Activated CD4-positive, alpha-beta T cell treated with anti-CD3 and anti-CD28 coated beads, Interleukin-2, Interleukin-6, amounts not matched to agents 100 ng/mL and 50 ng/mL, durations not matched to agents 16 hours and 8 hours (primary cell): Measurements from ENCODE around the gene SORCS3.

ENCODE experiments used
- DNase-seq: peaks from one replicate; pipeline ENCODE4 v3.0.0-alpha.2; 2020

The SORCS3 gene

DNA sequence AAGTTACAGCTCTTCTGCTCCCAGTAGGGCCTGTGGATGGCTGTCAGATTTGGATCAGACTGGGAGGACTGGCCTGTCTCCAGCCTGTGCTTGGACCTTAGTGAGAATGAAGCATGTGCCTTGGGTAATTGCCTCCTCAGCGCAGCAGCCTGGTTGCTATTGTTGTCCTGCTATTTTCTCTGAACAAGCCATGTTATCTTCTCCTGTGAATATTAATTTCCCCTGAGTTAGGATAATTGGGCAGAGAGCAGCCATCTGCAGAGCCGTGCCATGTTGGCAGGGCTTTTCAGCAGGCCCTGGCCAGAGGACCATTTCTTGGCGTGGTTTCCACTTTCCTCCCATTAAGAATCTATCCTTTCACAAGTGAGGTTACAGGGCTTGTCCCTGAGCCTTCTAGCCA is 497.3 kb downstream of the SORCS3 start:
- DNase-seq: no peak

DNA sequence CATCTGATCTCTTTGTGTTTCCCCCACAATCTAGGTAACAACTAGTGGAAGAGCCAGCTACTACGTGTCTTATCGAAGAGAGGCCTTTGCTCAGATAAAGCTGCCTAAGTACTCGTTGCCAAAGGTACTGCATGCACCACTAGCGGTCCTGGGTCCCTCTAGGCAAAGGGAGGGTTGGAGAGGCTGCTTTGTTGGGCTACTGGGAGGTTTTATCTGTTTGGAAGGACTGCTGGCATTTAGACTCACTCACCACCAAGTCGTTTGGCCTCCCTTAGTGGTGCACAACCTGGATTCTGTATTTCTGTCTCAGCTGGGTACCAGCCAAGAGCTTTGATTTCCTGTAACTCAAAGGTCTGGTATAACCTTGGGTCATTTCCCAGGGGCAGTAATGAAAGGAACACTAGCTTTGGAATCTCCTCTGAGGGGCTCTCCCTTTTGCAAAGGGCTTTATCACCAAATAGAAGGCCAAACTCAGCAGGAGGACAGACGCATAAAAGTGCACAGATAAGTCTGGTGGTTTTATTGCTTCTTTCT is 498.3 kb downstream of the SORCS3 start:
- no peak for DNase-seq

DNA sequence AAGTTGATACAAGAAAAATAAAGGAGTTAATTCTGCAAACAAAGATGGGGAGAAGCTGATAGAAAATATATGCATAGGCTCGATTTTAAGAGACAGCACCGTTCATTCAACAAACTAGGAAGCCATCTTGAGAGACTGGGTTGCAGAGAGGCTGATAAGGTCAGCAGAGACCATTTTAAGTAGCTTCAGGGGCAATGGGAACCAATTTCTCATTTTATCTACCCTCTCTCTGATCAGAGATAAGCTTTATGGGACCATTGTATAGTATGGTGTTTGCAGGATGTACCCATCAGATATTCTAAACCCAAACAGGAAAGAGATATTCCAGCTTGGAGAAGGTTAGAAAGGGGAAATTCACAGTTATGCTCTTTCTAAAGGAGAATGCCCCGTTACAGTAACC is 499.5 kb downstream of the SORCS3 start:
- DNase-seq: no peak

DNA sequence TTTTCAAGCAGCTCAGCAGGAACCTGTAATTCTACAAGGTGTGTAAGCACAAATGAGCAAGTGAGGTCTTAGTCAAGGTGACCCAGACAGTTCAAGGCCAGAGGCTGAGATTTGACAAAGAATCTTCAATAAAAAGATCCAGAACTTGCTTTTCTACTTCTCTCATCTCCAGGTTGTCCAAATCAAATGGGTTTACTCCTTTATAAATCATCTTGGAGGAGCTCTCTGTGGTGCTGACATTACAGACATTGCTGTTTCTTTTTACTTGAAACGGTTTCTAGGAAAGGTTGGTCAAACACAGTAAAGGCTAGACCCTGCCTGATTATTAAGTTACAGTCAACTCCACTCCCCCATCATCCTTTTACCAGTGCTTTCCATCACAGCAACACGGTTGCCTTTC is 504.6 kb downstream of the SORCS3 start:
- no peak for DNase-seq

DNA sequence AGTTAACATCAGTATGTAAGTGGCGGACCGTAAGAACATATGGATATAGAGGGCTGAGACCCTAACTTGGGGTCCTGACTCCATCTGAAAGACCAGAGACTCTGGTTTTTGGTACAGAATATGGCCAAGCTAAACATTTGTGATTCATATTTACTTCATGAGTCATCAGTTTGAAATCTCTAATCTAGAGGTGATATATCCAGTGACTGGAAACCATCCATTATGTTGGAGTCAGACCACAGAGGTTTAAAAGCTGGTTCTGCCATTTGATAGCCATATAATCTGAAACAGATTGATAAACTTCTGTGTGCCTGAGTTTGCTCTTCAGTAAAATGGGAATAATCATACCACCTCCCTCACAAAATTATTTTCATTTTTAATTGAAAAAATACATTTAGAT is 505.3 kb downstream of the SORCS3 start:
- no peak for DNase-seq

DNA sequence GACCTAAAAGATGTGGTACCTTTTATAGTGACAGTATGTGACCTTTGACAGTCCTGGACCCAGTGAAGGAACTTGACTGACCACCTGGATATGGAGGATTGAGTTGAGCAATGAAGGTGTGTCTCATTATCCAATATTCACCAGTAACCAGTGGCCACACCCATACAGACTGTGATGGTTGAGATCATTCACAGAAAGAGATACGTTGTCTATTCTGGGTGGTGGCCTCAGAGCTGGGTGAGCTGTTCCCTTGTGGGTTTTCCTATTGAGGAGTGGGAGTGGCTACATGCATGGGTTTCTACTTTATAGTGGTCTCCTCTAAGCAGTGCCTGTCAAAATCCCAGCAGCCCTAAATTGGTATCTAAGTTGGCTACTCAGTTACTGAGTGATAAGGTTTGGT is 507.4 kb downstream of the SORCS3 start:
- no peak for DNase-seq

DNA sequence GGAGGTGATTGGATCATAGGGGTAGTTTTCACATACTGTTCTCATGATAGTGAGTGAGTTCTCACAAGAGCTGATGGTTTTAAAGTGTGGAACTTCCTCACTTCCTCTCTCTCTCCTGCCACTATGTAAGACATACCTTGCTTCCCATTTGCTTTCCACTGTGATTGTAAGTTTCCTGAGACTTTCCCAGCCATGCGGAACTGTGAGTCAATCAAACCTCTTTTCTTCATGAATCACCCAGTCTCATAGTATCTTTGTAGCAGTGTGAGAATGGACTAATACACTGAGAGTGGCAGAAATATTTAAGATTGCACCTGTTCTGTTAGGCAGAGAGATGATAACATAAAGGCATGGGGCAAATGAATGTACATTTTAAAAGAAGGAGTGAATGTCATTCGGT is 507.8 kb downstream of the SORCS3 start:
- no peak for DNase-seq

DNA sequence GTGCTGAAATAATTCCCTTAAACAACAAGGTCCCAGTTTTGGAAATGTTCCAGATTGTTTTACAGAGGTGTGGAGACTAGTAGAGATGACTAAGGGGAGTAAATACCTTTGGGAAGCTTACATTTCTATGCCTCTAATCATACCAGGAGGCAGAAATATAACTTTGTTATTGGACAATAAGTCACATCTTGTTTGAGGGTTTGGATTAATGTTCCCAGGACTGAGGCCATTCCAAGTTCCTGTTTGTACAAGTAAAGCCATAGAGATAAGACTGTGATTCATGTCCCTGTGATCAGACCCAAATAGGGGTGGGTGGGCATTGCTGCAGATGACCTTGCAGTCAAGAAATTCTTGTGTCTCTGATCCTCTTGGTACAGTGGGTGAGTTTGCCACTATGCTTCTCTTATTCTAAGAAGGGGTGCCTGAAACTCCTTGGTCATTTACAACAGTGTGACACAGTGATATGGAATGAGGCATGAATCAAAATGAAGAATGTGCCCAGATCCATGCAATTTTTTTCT is 508.3 kb downstream of the SORCS3 start:
- DNase-seq: no peak

DNA sequence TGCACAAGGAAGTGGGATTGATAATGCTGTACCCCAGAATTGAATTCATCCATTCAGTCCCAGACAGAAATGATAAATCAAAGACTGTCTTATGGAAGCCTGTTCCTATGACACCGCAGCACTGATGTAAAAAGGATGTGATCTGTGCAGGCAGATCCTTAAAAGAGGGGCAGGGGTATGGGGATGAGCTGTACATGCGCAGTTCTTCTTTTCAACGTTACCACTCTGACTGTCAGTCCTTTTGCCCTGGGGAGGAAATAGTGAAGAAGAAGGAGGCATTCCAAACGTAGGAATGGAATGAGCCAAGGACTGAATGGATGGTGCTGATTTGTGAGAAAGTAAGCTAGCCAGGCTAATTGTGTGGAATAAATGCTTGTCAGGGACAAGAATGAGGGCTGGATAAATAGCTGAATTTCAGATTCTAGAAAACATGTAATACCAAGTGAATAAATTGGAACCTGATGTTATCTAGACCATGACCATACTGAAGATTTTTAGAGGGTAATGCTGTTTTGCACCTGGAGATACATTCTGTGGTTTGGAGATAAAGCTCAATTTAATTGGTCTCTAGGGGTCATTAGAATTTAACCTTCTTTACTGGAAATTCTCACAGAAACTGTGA is 509.3 kb downstream of the SORCS3 start:
- no peak for DNase-seq

DNA sequence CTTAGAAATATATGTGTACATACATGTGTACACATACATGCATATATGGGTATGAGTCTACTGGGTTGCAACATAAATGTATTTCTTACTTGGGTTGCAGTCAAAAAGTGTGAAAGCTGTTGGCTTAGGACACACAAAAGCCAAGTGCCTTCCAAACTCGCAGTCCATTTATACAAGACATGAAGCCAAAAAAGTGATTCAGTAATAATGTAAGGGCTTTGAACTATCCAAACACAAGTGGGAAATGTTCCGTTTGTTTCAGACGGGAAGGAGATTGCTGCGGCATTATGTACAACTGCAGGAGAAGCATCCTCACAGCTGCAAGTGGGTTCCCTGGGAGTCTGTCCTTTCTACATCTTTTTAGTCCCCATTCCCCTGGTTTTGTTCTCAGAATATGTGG is 513.6 kb downstream of the SORCS3 start:
- DNase-seq: no peak

DNA sequence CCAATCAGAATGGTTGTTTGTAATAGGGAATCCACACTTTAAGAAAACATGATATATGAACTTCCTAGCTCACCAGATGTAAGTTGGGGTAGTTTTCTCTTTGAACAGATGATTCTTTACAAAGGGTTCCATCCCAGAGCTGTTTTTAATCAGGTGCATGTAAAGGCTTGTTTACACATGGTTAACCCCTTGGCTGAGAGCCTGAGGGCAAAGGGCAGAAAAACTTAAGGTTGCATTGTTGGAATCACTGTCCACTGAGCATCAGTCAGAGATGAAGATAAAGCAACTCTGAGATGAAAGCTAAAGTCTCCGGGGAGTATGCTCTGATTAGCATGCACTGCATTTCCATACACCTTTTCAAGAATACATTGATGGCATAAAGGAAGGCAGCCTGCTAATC is 518.2 kb downstream of the SORCS3 start:
- no peak for DNase-seq

DNA sequence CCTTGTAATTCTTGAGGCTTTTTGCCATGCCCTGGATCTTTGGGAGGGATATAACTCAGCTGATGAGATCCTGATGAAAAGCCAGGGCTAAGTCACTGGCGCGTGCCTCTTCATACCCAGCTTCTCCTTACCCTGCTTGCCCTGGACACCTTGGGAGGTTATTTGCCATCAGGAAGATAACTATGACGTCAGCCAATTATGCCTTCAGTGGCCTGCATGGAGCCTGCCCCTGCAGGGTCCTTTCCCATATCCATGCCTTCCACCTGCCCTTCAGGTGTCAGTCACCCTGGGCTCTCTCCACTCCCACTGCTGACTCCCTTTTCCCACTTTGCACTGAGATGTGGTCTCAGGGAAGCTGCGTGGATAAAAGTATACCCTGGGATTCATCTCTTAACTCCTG is 520.1 kb downstream of the SORCS3 start:
- DNase-seq: no peak

DNA sequence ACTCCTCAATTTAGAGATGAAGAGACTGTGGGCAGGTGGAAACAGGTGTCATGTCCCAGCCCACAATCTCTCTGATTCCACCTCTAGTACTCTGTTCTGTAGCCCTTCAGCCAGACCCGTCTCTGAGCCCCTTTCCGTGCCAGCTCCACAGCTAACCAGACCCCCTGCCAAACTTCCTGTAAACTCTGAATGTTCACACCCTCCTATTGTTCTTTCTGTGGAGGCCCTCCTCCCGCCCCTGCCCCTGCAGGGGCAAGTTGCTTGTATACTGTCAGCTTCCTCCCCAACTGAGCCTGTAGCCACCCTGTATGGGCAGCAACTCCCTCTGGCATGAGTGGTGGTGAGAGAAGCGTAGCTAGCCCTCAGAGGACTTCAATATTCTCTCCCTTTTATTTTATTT is 520.7 kb downstream of the SORCS3 start:
- DNase-seq: no peak

DNA sequence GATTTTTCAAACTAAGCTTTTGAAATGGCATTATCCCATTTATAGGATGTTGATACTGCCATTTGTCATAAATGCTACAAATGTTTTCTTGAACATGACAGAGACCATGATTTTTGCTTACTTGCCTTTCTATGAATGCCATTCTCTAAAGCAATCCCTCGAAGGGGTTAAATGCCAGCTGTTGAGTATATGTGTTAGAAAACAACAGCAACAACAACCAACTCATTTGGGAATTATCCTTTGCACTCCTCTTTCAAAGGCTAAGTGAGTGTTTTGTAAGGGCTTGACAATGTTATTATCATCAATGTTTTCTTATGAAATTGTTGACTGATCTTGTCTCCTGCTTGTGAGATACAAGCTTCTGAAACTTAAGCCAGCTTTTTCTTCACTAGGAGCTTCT is 529.4 kb downstream of the SORCS3 start:
- DNase-seq: no peak

DNA sequence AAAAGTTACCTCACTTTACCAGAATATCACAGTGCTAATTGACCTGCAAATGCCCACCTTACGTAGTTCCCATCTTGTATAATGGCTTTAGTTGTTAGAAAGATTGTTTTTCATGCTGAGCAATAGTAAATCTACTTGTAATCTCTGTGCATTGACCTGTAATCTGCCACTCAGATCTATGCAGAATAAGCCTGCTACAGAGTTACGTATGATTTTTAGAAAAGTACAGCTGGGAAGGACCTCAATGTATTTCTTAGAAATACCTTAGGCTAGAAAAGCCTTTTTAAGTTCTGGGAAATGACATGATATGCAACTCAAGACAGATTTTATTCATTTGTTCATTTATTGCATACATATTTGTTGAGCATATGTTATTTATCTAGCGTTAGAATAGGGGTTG is 530.9 kb downstream of the SORCS3 start:
- no peak for DNase-seq

DNA sequence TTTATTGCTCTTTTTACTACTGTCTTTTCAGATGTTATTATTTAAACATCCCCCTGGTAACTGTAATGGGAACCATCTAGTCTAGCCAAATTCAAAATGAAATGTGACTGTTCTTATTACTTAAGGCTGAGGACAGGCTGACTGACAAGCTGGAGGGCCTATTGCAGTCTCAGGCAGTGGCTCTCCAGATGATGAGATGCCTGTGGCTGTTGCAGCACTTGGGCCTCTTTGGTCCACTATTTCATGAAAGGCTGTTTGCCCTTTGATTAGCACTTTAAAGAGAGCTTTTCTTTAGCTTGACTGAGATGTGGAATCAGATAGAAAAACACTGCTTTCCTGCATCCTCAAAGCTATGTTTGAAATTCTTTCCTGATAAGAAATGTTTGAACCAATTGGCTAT is 540.5 kb downstream of the SORCS3 start:
- no peak for DNase-seq

DNA sequence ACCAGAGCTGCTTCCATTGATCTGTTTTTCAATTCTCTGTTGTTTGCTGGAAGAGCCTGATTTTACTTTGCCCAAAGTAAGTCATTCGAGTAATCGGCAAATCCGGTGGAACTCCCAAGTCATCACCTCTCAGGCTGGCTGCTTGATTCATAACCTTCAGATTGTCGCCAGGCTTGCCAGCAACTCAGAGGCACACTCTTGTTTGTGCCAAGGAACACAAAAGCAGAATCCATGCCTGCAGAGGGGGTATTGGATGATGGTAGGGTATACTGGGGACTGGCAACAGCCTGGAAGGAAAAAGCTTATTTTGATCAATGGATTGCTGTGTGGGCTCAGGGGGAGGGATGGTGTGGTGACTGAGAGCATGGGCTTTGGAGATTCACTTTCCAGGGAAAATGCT is 542.4 kb downstream of the SORCS3 start:
- DNase-seq: no peak

DNA sequence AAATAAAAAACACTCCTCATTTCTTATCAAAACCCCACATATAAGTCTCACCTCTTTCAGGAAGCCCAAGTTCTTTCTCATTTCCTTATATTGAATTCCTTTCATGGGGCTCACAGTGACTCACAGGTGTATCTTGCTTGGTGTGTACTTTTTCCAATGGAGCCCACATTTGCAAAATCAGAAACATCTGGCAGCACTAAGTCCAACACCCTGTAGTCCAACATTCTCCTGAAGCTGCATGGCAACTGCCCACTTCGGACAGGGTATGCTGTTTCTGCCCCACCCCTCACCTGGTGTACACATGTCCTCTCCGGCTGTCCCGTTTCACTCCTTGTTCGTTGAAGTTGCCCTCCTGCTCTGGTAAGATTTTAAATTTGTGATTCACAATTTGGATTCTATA is 544.1 kb downstream of the SORCS3 start:
- no peak for DNase-seq

DNA sequence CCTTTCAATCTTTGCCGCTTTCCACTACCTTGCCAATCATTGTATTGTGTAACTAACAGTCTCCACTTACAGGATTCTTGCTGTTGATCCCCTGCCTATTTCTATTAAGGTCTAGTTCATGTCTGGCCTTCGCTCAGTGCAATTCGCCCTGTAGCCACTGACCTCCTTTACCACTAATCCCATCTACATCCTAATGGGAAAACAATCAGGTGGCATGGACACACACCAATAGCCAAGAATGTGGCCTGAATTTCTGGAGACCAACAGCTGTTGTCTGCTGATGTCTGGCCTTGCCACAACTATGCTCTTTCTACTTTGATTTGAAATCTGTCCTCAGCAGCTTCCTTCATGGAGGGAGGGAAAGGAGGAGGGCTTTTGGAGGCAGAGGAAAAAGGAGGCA is 546.2 kb downstream of the SORCS3 start:
- DNase-seq: no peak

DNA sequence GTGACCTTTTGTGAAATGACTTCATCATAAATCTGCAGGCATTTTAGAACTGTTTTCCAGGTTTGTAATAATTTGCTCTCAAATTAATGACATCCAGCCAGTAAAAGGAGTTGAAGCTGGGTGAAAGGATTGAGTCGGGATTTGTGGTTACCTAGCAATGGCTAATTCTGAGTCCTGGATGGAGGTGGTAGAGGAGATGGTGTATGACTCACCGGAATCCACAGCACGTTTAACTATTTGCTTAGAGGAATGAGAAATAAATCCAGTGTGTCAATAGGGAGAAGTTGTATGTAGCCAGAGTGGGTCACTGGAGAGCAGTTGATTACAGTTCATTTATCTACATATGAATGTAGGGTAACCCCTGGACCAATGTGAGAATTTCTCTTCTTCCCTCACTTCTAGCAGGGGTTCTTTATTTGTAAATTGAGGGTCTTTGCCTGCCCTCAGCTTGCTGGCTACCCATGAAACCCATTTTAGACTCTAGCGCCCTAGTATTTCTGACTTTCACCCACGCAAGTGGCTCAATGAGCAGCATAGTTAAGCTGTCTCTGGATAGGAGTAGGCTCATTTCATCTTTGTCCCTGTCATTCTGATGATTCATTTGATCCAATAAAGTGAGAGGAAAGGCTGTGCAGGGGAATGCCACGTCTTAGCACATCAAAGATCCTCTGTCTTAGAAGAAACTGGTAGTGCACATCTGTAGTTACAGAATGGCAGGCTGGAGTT is 547.8 kb downstream of the SORCS3 start:
- no peak for DNase-seq

DNA sequence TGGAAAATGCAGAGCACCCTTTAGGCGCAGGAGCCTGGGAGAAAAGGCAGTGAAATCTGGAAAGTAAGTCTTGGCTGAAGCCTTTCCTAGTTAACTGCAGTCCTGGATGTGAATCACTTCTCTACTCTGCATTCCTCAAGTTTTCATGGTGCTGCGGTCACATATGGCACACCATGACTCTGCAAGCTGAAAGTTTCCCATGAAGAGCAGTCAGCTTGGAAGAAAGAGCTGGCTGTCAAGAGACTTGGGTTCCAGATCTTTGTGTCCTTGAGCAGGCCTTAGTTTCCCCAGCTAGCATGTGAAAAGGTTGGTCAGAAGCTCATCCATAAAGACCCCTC is 548.3 kb downstream of the SORCS3 start:
- no peak for DNase-seq

DNA sequence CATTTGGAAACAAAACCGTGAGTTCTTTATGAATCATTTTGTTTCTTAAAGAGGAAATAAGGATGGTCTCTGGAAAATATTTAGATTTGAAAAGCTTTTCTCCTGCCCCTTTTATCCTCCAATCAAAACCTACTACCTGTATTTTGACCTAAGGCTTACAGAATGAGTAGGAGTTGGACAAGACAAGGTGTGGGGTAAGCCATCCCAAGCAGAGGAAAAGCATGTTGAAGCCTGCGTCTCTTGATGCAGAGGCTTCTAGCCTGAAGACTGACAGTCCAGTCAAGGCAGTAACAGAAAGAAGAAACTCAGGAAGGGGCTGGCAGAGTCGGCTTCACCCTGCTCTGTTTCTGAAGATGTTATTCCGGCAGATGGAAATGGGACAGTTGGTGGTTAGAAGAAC is 551.1 kb downstream of the SORCS3 start:
- DNase-seq: no peak

DNA sequence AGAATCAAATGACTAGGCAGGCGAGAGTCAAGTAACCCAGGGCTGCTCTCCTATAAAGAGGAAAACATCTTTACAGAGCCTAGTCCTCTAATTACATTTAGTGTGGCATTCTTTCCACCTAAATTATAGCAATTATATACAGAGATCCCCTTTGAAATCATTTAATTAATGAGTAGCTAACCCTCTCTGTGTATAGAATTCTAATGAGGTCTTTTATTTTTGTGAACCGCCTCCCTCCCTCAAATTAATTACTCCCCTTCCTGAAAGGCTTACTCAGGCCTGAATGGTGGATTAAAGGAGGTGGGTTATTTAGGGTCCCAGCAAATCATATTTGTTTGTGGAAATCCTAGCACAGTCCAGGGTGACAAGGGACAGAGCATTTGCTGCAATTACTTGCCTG is 551.8 kb downstream of the SORCS3 start:
- no peak for DNase-seq

DNA sequence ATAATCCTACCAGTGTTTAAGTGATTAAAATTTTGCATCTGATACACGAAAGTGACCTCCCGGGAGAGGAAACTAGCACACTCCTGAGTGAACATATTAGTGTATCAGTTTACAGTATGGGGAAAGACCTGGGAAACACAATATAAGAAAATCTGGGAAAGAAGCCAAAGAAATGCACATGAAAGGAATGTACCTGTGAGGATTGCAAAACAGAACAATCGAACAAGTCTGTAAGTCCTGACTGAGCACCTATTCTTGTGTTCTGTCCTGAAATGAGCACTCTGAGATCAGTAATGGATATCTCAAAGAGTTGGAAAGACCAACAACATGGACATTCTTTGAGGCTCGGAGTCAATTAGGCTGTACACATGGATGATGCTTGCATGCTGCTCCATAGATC is 554.7 kb downstream of the SORCS3 start:
- DNase-seq: no peak
